AG10803 (cell line): Measurements from ENCODE around the gene LRCH1.

Experiments
- DNase-seq: peaks from one replicate; pipeline ENCODE4 v3.0.0; 2010; ENCODE audit warnings: low read depth
- H3K4me3 ChIP-seq: 2 replicates; pipeline ENCODE4 v1.5.1; 2011; ENCODE audit warnings: mild to moderate bottlenecking, low read length, control low read depth
- TF ChIP-seq, protein P1 (sequence below): conservative IDR thresholded peaks from 2 replicates; pipeline ENCODE4 v1.5.1; 2011; ENCODE audit warnings: mild to moderate bottlenecking, low read length, control low read depth, inconsistent platforms

LRCH1 gene

GRCh38 chr13:46620029-46620428, 67.1 kb downstream of the LRCH1 start:
- TF ChIP-seq, protein P1, sequence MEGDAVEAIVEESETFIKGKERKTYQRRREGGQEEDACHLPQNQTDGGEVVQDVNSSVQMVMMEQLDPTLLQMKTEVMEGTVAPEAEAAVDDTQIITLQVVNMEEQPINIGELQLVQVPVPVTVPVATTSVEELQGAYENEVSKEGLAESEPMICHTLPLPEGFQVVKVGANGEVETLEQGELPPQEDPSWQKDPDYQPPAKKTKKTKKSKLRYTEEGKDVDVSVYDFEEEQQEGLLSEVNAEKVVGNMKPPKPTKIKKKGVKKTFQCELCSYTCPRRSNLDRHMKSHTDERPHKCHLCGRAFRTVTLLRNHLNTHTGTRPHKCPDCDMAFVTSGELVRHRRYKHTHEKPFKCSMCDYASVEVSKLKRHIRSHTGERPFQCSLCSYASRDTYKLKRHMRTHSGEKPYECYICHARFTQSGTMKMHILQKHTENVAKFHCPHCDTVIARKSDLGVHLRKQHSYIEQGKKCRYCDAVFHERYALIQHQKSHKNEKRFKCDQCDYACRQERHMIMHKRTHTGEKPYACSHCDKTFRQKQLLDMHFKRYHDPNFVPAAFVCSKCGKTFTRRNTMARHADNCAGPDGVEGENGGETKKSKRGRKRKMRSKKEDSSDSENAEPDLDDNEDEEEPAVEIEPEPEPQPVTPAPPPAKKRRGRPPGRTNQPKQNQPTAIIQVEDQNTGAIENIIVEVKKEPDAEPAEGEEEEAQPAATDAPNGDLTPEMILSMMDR = no peak
- no peak for DNase-seq
- no peak overlapping the region for H3K4me3 ChIP-seq

GRCh38 chr13:46620471-46620870, 67.5 kb downstream of the LRCH1 start:
- TF ChIP-seq, protein P1 = no peak
- H3K4me3 ChIP-seq = no peak overlapping the region
- DNase-seq = no peak

DNA sequence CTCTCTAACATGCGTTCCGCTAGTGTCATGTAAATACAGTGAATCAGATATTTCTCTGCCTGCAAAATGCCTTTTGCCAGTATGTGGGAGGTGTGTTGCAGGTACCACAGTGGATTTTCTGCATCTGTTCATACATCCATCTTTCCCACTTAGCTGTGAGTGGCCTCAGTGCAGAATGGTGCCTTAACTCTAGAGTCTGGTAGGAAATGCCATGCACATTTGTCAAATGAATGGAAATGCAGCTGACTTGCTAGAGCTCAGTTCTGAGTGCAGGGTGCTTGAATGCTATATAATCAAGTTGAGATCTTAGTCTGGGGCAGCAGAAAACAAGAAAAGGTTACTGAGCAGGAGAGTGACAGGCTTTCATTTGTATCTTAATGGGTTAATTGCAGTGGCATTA, 68.2 kb downstream of the LRCH1 start:
- TF ChIP-seq, protein P1 = no peak
- H3K4me3 ChIP-seq = no peak overlapping the region
- no peak for DNase-seq

- no peak for DNase-seq
- no peak overlapping the region for H3K4me3 ChIP-seq
- TF ChIP-seq, protein P1 = no peak
Observed at GRCh38 chr13:46621792-46622629, 69.0 kb downstream of the LRCH1 start.

DNA sequence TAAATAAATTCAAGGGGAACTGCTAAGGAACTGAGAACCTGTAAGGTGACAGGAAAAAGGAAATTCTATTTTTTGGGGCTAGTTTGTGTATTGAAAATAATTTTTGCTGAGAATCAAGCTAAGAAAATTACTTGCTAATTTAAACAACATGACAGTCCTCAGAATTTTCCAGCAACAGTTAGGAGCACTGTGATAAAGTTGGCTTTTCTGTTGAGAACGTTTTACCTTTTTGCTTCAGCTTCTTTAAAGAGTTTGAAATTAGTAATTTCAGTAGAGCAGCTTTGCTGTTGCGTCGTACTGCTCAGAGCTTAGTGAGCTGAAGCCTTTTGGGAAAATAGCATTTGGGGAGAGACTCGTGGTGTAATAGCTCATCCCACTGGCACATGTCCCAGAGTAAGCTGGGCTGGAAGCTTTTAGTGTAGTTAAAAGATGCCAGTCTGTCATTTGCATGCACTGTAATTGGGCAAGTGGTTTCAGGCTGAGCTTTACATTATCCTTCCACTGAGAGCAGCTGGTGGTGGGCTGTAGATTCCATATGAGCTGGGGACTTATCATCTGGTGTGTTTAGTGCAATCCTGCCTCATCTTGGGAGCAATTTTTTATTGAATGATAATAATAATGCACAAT, 69.8 kb downstream of the LRCH1 start:
- TF ChIP-seq, protein P1 = no peak
- peak; percentile 91 for DNase-seq
- no peak overlapping the region for H3K4me3 ChIP-seq

- no peak for DNase-seq
- TF ChIP-seq, protein P1 = no peak
- no peak overlapping the region for H3K4me3 ChIP-seq
Observed at GRCh38 chr13:46624353-46624752, 71.4 kb downstream of the LRCH1 start.

GRCh38 chr13:46624821-46625220, 71.9 kb downstream of the LRCH1 start:
- no peak for DNase-seq
- no peak overlapping the region for H3K4me3 ChIP-seq
- TF ChIP-seq, protein P1 = no peak
